ENCODE measurements around the gene RDH8. TPM values are rescaled to one million over a fixed set of nuclear protein-coding genes. Genes with fewer than 3 reads are reported as not detected.

Gene RDH8
- total and polyA plus RNA-seq, 2 of the 4 experiments (the other 2 are of a cell fraction), result 0.18 TPM; not detected in 1

- Histone ChIP-seq H2BK5ac (ENCODE audit: low read depth, low read length, poor library complexity, severe bottlenecking) (no peak overlapping the region), H3K4me3 (ENCODE audit: insufficient read depth, low read depth, low read length) (no peak overlapping the region), H3K4me2 (ENCODE audit: low read depth, low read length) (no peak overlapping the region), H3K9ac (ENCODE audit: low read depth, low read length) (no peak overlapping the region), H4K91ac (ENCODE audit: insufficient read depth, low read depth, low read length) (0 out of 2 replicates have a peak overlapping the region, but pooled peaks have one; percentile 9), H4K20me1 (ENCODE audit: insufficient read depth, low read length) (peaks cover 10% of the 10 kb centered on the region), H3K36me3 (ENCODE audit: control insufficient read depth, insufficient read depth, low read length) (peaks cover 4% of the 10 kb centered on the region), H2BK15ac (ENCODE audit: low read depth, low read length) (no peak overlapping the region), H2BK120ac (ENCODE audit: low read depth, low read length) (no peak overlapping the region), H3K4me1 (ENCODE audit: control insufficient read depth, insufficient read depth, low read length) (peaks cover 11% of the 10 kb centered on the region), H3K79me1 (ENCODE audit: low read depth in 1 of 2, low read length in 2 of 2) (peaks cover 0 to 5% of the 10 kb centered on the region in 2 experiments; a peak in 3 of 4 replicates), H3K9me1 (ENCODE audit: insufficient read depth, low read length) (peaks cover 19% of the 10 kb centered on the region), H3K56ac (ENCODE audit: extremely low read depth, insufficient read depth, low read length) (no peak overlapping the region), H3K14ac (replicated peaks; ENCODE audit: low read depth, low read length) (no peak overlapping the region), H2BK20ac (ENCODE audit: low read depth, low read length) (no peak overlapping the region), H3K27ac (ENCODE audit: insufficient read depth, low read length) (no peak overlapping the region), H2AK5ac (ENCODE audit: low read depth, low read length) (no peak overlapping the region), H3K18ac (ENCODE audit: low read depth, low read length) (no peak overlapping the region), H3K23ac (ENCODE audit: low read depth, low read length) (no peak overlapping the region), H3K9me3 (ENCODE audit: control insufficient read depth, insufficient read depth, low read length) (no peaks in the 10 kb centered on the region), H2AFZ (replicated peaks; ENCODE audit: low read length, poor library complexity) (no peak overlapping the region), H2AK9ac (replicated peaks; ENCODE audit: low read depth, low read length, poor library complexity) (no peak overlapping the region), H3K27me3 (ENCODE audit: control insufficient read depth, insufficient read depth, low read length) (no peaks in the 10 kb centered on the region), H4K5ac (ENCODE audit: low read depth, low read length) (no peak overlapping the region), H4K8ac (ENCODE audit: low read depth in 2 of 2, low read length in 2 of 2) (no peak overlapping the region), H3K4ac (ENCODE audit: low read depth, low read length) (no peak overlapping the region)
- dilution Hi-C loops (cut with HindIII; ENCODE audit: low sequenced_read_pairs, unreplicated experiment), result no loop called here
- ATAC-seq (ENCODE audit: low read depth) (no peak), DNase-seq (no peak)
- CTCF ChIA-PET, result no interaction called here
- no TSS peak for BruUV-seq (replicated peaks)
- intact Hi-C loops (cut with micrococcal nuclease), result no loop called here
- POLR2A ChIA-PET (ENCODE audit: unreplicated experiment), result no interaction called here
- in situ Hi-C loops (cut with MboI; ENCODE audit: low sequenced_read_pairs), result loop anchor here (5.0 kb wide), 1 partner anchor 67 kb away; the partner anchor contains the start of gene OLFM2
- WGBS, 2 experiments (ENCODE audit: extremely low coverage in 2 of 2, insufficient read length in 1 of 2), result 95% methylated on average over 3 of the region's 9 CpGs; no CpG with 5 or more reads in 1 of the 2 experiments
- no peak for TF ChIP-seq RFX5 (IDR thresholded peaks at IDR 0.05; ENCODE audit: low read depth, low read length)
- TF ChIP-seq SMC3 (IDR thresholded peaks at IDR 0.05; ENCODE audit: low read depth, low read length), result no peak
- TF ChIP-seq CHD1 (IDR thresholded peaks at IDR 0.05; ENCODE audit: low read depth, low read length), result no peak
- TF ChIP-seq NFE2L2 (IDR thresholded peaks at IDR 0.05; ENCODE audit: low read depth, low read length), result no peak
- TF ChIP-seq MXI1 (IDR thresholded peaks at IDR 0.05; ENCODE audit: borderline replicate concordance, low read depth, low read length), result no peak
- no peak for TF ChIP-seq MAFK (IDR thresholded peaks at IDR 0.05; ENCODE audit: low read depth, low read length)
- TF ChIP-seq RAD21 (IDR thresholded peaks at IDR 0.05; ENCODE audit: low read length), result no peak
- no peak for TF ChIP-seq CEBPB (IDR thresholded peaks at IDR 0.05; ENCODE audit: low read depth, low read length)
- TF ChIP-seq ELK1 (IDR thresholded peaks at IDR 0.05; ENCODE audit: borderline replicate concordance, low read depth, low read length), result no peak
- no peak for TF ChIP-seq BHLHE40 (IDR thresholded peaks at IDR 0.05; ENCODE audit: low read depth, low read length)
- TF ChIP-seq USF2 (IDR thresholded peaks at IDR 0.05; ENCODE audit: low read depth, low read length), result no peak
- TF ChIP-seq POLR2A (IDR thresholded peaks at IDR 0.05; ENCODE audit: low read depth, low read length), result no peak
- TF ChIP-seq FOS (IDR thresholded peaks at IDR 0.05; ENCODE audit: low read depth, low read length), result no peak
- no peak for TF ChIP-seq MAZ (IDR thresholded peaks at IDR 0.05; ENCODE audit: borderline replicate concordance, low read depth, low read length)
- TF ChIP-seq CTCF (conservative IDR thresholded peaks at IDR 0.05; ENCODE audit: low read depth, low read length), result no peak
Observed at GRCh38 chr19:10004617-10005016, 8.7 kb upstream of the RDH8 start.
